Small intestine (tissue), 7 donors: ENCODE results near the gene CTCFL. TPM values are rescaled to one million over a fixed set of nuclear protein-coding genes. Genes with fewer than 3 reads are reported as not detected.
A peak's percentile ranks its signal among the peaks of the same experiment; 100 is the strongest.

Experiments used
- DNase-seq, 2 donors: peaks; one replicate each; pipeline versions ENCODE4 v3.0.0 to v3.0.0-alpha.2; 2013
- FAIRE-seq: peaks from 2 replicates; lab custom pipeline; 2012; peaks lifted over from hg19 to GRCh38; lab: Jason Lieb, UNC
- H3K27ac ChIP-seq, 3 donors: one replicate each; pipeline ENCODE4 v1.5.1; 2013; ENCODE audit warnings: low read length in 2 of 3, mild to moderate bottlenecking in 2 of 3, control low read depth in 1 of 3, inconsistent platforms in 1 of 3, low read depth in 1 of 3, moderate library complexity in 1 of 3
- H3K27me3 ChIP-seq, 3 donors: one replicate each; pipeline ENCODE4 v1.6.1; 2013; ENCODE audit warnings: low read length in 3 of 3, inconsistent platforms in 1 of 3; ENCODE audit not compliant: control insufficient read depth in 3 of 3, insufficient read depth in 3 of 3
- H3K36me3 ChIP-seq, 3 donors: one replicate each; pipeline ENCODE4 v1.6.1; 2013; ENCODE audit warnings: low read length in 3 of 3, inconsistent platforms in 1 of 3, low read depth in 1 of 3, mild to moderate bottlenecking in 1 of 3, moderate library complexity in 1 of 3; ENCODE audit not compliant: control insufficient read depth in 3 of 3, insufficient read depth in 2 of 3
- H3K4me1 ChIP-seq, 3 donors: one replicate each; pipeline ENCODE4 v1.6.1; 2013; ENCODE audit warnings: low read length in 2 of 3, inconsistent platforms in 1 of 3, low read depth in 1 of 3, mild to moderate bottlenecking in 1 of 3, moderate library complexity in 1 of 3; ENCODE audit not compliant: control insufficient read depth in 3 of 3, insufficient read depth in 2 of 3
- H3K4me3 ChIP-seq, 3 donors: one replicate each; pipeline ENCODE4 v1.5.1; 2013; ENCODE audit warnings: low read length in 3 of 3, control low read depth in 1 of 3, inconsistent platforms in 1 of 3, low read depth in 1 of 3, mild to moderate bottlenecking in 1 of 3, moderate library complexity in 1 of 3
- H3K9me3 ChIP-seq, 2 donors: one replicate each; pipeline ENCODE4 v1.6.1; 2013; ENCODE audit warnings: low read depth in 1 of 2, low read length in 1 of 2; ENCODE audit not compliant: control insufficient read depth in 2 of 2, insufficient read depth in 1 of 2
- WGBS, 3 donors: extraction: QIAGEN DNeasy Blood & Tissue Kit; methylation state at CpG; one replicate each; pipeline ENCODE4 v1.1.7; 2013; 5-methylcytosine and 5-hydroxymethylcytosine counted together
- polyA plus RNA-seq, 4 donors: library from polyadenylated mRNA; stranded (reverse) in 3 of 4; unstranded in 1 of 4; fragments of 200-250 nt in 3 of 4; fragments of 120-200 nt in 1 of 4; gene quantifications; one replicate each; pipeline versions ENCODE4 v1.2.1 to v1.2.3, GENCODE V29; 2013
- donor health status: healthy with polysubstance abuse.
- donor health status: control.
- donor health status: control.
- donor health status: Bipolar disorder and iron deficiency.
- donor health status: healthy.

The CTCFL gene
- polyA plus RNA-seq, 4 donors, result 0.03 TPM; not detected in 2

- WGBS, 3 donors, result 71 to 89% (median 78%) methylated on average over 19 of the region's 19 CpGs
- no peak for FAIRE-seq
- H3K27me3 ChIP-seq, result peaks cover 0 to 2% (median 0%) of the 10 kb centered on the region in 3 donors
These were observed 2.0 kb upstream of the CTCFL start for GRCh38 chr20:57526885-57527460.

GRCh38 chr20:57526087-57526884 lies 1.3 kb upstream of the CTCFL start:
- WGBS, 3 donors, result 74 to 75% (median 75%) methylated on average over 14 to 17 of the region's 17 CpGs
- Histone ChIP-seq H3K27me3 (peaks cover 0 to 2% (median 0%) of the 10 kb centered on the region in 3 donors), H3K4me1 (peaks cover 0 to 2% (median 0%) of the 10 kb centered on the region in 3 donors), H3K27ac (no peak overlapping the region), H3K36me3 (no peaks in the 10 kb centered on the region), H3K9me3 (no peaks in the 10 kb centered on the region), H3K4me3 (no peak overlapping the region)
- FAIRE-seq, result no peak
- DNase-seq, result no peak

More at GRCh38 chr20:57526885-57527460, 2.0 kb upstream of the CTCFL start:
- H3K4me1 ChIP-seq, result peaks cover 0 to 5% (median 2%) of the 10 kb centered on the region in 3 donors
- DNase-seq, result no peak
- H3K27ac ChIP-seq, result no peak overlapping the region
- H3K36me3 ChIP-seq, result no peaks in the 10 kb centered on the region
- no peaks in the 10 kb centered on the region for H3K9me3 ChIP-seq
- no peak overlapping the region for H3K4me3 ChIP-seq

- H3K4me3 ChIP-seq, result no peak overlapping the region
- H3K27ac ChIP-seq, result no peak overlapping the region
- no peak for FAIRE-seq
- H3K27me3 ChIP-seq, result peaks cover 0 to 2% (median 0%) of the 10 kb centered on the region in 3 donors
- 61 to 68% (median 62%) methylated on average over 7 to 10 of the region's 10 CpGs for WGBS, 3 donors
- no peaks in the 10 kb centered on the region for H3K36me3 ChIP-seq
- no peaks in the 10 kb centered on the region for H3K9me3 ChIP-seq
- H3K4me1 ChIP-seq, result peaks cover 0 to 2% (median 0%) of the 10 kb centered on the region in 3 donors
- DNase-seq, result no peak
These were observed 567 bp upstream of the CTCFL start for GRCh38 chr20:57525328-57526086.

GRCh38 chr20:57523782-57524181 lies 1.2 kb downstream of the CTCFL start:
- Histone ChIP-seq H3K4me1 (peaks cover 0 to 2% (median 0%) of the 10 kb centered on the region in 3 donors), H3K36me3 (no peaks in the 10 kb centered on the region), H3K27ac (no peak overlapping the region), H3K4me3 (no peak overlapping the region), H3K27me3 (peaks cover 0 to 2% (median 0%) of the 10 kb centered on the region in 3 donors), H3K9me3 (no peaks in the 10 kb centered on the region)
- no peak for DNase-seq
- WGBS, 3 donors, result 92 to 95% (median 93%) methylated on average over 11 of the region's 11 CpGs
- FAIRE-seq, result no peak

GRCh38 chr20:57522380-57523140 lies 2.4 kb downstream of the CTCFL start:
- no peak overlapping the region for H3K27ac ChIP-seq
- H3K36me3 ChIP-seq, result no peaks in the 10 kb centered on the region
- H3K27me3 ChIP-seq, result peaks cover 0 to 2% (median 0%) of the 10 kb centered on the region in 3 donors
- no peak for FAIRE-seq
- peaks cover 0 to 2% (median 0%) of the 10 kb centered on the region in 3 donors for H3K4me1 ChIP-seq
- WGBS, 3 donors, result 35 to 50% (median 44%) methylated on average over 5 of the region's 5 CpGs
- H3K9me3 ChIP-seq, result no peaks in the 10 kb centered on the region
- no peak overlapping the region for H3K4me3 ChIP-seq
- DNase-seq, result no peak

- H3K4me1 ChIP-seq, result peaks cover 0 to 2% (median 2%) of the 10 kb centered on the region in 3 donors
- no peaks in the 10 kb centered on the region for H3K27me3 ChIP-seq
- 87 to 91% (median 89%) methylated on average over 5 of the region's 5 CpGs for WGBS, 3 donors
- no peak overlapping the region for H3K27ac ChIP-seq
- no peak overlapping the region for H3K4me3 ChIP-seq
- DNase-seq (no peak), FAIRE-seq (no peak)
- H3K36me3 ChIP-seq, result no peaks in the 10 kb centered on the region
- peaks cover 0 to 7% of the 10 kb centered on the region in 2 donors for H3K9me3 ChIP-seq
These were observed 7.0 kb downstream of the CTCFL start for GRCh38 chr20:57517904-57518303.

GRCh38 chr20:57514273-57514751 lies 10.6 kb downstream of the CTCFL start:
- Histone ChIP-seq H3K9me3 (peaks cover 0 to 7% of the 10 kb centered on the region in 2 donors), H3K4me3 (no peak overlapping the region), H3K27me3 (no peaks in the 10 kb centered on the region), H3K36me3 (no peaks in the 10 kb centered on the region), H3K4me1 (peaks cover 0 to 2% (median 0%) of the 10 kb centered on the region in 3 donors), H3K27ac (no peak overlapping the region)
- DNase-seq, result peak; percentile 82 to 85
- WGBS, 3 donors, result 36 to 43% (median 41%) methylated on average over 17 of the region's 17 CpGs
- no peak for FAIRE-seq
